Endothelial cell of umbilical vein (primary cell): ENCODE results near the gene NUP205. TPM values are rescaled to one million over a fixed set of nuclear protein-coding genes. Genes with fewer than 3 reads are reported as not detected.

Source experiments
- BruUV-seq: library from RNA; stranded (reverse); fragments of 400-500 nt; replicated peaks from 2 replicates; lab custom pipeline; 2021; lab: Mats Ljungman, UMichigan
- CTCF ChIA-PET: fragments of 300-600, 350-600 bp; sonication (Branson Sonifier 250); formaldehyde crosslinking; loops from one replicate; lab custom pipeline; 2021; ENCODE audit warnings: antibody characterized with exemption, inconsistent platforms; lab: Charles Lee
- POLR2A ChIA-PET: fragments of 300-600, 350-600 bp; sonication (Branson Sonifier 250); formaldehyde crosslinking; loops from one replicate; lab custom pipeline; 2021; ENCODE audit warnings: antibody characterized with exemption, inconsistent platforms; lab: Charles Lee
- DNase-seq: peaks from one replicate; pipeline ENCODE4 v3.0.0-alpha.2; 2011; ENCODE audit warnings: low read depth, low spot score
- FAIRE-seq: peaks from 2 replicates; lab custom pipeline; 2011; peaks lifted over from hg19 to GRCh38; lab: Jason Lieb, UNC
- H2AFZ ChIP-seq: 2 replicates; pipeline ENCODE4 v1.6.0; 2012; ENCODE audit warnings: low read depth, low read length, control low read depth, inconsistent platforms
- H3K27ac ChIP-seq: 2 replicates; pipeline ENCODE4 v1.5.1; 2011; ENCODE audit warnings: low read depth, mild to moderate bottlenecking, control low read depth, low read length, moderate library complexity; ENCODE audit not compliant: insufficient read depth
- H3K27me3 ChIP-seq, 2 experiments: 2 replicates each; pipeline versions ENCODE4 v1.6.0 to v1.6.1; 2011; ENCODE audit warnings: low read length in 2 of 2, mixed read lengths in 1 of 2; ENCODE audit not compliant: control insufficient read depth in 2 of 2, insufficient read depth in 2 of 2
- H3K36me3 ChIP-seq, 2 experiments: 2 replicates in 1 of 2; 3 replicates in 1 of 2; pipeline ENCODE4 v1.5.1; 2011; ENCODE audit warnings: low read length in 2 of 2, mild to moderate bottlenecking in 1 of 2, moderate library complexity in 1 of 2; ENCODE audit not compliant: control insufficient read depth in 2 of 2, insufficient read depth in 2 of 2; ENCODE audit errors: extremely low read depth in 1 of 2
- H3K4me1 ChIP-seq: 3 replicates; pipeline ENCODE4 v1.5.1; 2011; ENCODE audit warnings: mild to moderate bottlenecking, low read length; ENCODE audit not compliant: control insufficient read depth, insufficient read depth; ENCODE audit errors: extremely low read depth
- H3K4me2 ChIP-seq: 2 replicates; pipeline ENCODE4 v1.6.1; 2011; ENCODE audit warnings: low read length, control low read depth, mixed read lengths; ENCODE audit not compliant: insufficient read depth
- H3K4me3 ChIP-seq, 3 experiments: fragments of 200-600 bp in 1 of 3; sonication (generic), shearing (Covaris generic) in 1 of 3; replicated peaks in 1 of 3; 2 replicates each; pipeline ENCODE4 v1.5.1; 2011 to 2016; ENCODE audit warnings: control low read depth in 3 of 3, low read length in 3 of 3, mild to moderate bottlenecking in 2 of 3, inconsistent platforms in 1 of 3, low read depth in 1 of 3, moderate library complexity in 1 of 3; ENCODE audit not compliant: insufficient read depth in 1 of 3
- H3K79me2 ChIP-seq: 2 replicates; pipeline ENCODE4 v1.6.0; 2012; ENCODE audit warnings: low read length, inconsistent platforms; ENCODE audit not compliant: control insufficient read depth, insufficient read depth
- H3K9ac ChIP-seq: replicated peaks from 2 replicates; pipeline ENCODE3; 2011; ENCODE audit warnings: low read length, control low read depth; ENCODE audit not compliant: insufficient read depth; ENCODE audit errors: extremely low read depth
- H3K9me1 ChIP-seq: replicated peaks from 3 replicates; pipeline ENCODE4 v1.6.0; 2011; ENCODE audit warnings: mild to moderate bottlenecking, low read length; ENCODE audit not compliant: control insufficient read depth, insufficient read depth; ENCODE audit errors: extremely low read depth
- H3K9me3 ChIP-seq: replicated peaks from 2 replicates; pipeline ENCODE4 v1.5.1; 2012; ENCODE audit warnings: low read length, inconsistent platforms; ENCODE audit not compliant: control insufficient read depth, insufficient read depth
- H4K20me1 ChIP-seq: replicated peaks from 2 replicates; pipeline ENCODE3; 2011; ENCODE audit warnings: mild to moderate bottlenecking, low read length; ENCODE audit not compliant: control insufficient read depth, insufficient read depth; ENCODE audit errors: extremely low read depth
- CTCF ChIP-seq, 2 donors: IDR thresholded peaks; 1 replicate in 1 of 2; 2 replicates in 1 of 2; pipeline ENCODE4 v1.5.1; 2011; ENCODE audit warnings: low read length in 2 of 2, mild to moderate bottlenecking in 2 of 2, moderate library complexity in 2 of 2, control low read depth in 1 of 2, inconsistent platforms in 1 of 2, low read depth in 1 of 2; ENCODE audit not compliant: insufficient read depth in 1 of 2; ENCODE audit errors: extremely low read depth in 1 of 2
- EZH2 ChIP-seq: IDR thresholded peaks from 2 replicates; pipeline ENCODE4 v1.6.1; 2012; ENCODE audit warnings: borderline replicate concordance, low read depth, mild to moderate bottlenecking, moderate library complexity, low read length, inconsistent platforms; ENCODE audit not compliant: severe bottlenecking
- FOS ChIP-seq: IDR thresholded peaks from 2 replicates; pipeline ENCODE4 v1.6.1; 2011; ENCODE audit warnings: mild to moderate bottlenecking, low read length, moderate library complexity, borderline replicate concordance; ENCODE audit not compliant: insufficient read depth
- GATA2 ChIP-seq: IDR thresholded peaks from 2 replicates; pipeline ENCODE4 v1.7.0; 2011; ENCODE audit warnings: low read depth, mild to moderate bottlenecking, moderate library complexity, mixed read lengths, low read length; ENCODE audit not compliant: insufficient read length, insufficient read depth
- JUN ChIP-seq: IDR thresholded peaks from 2 replicates; pipeline ENCODE4 v1.6.1; 2011; ENCODE audit warnings: borderline replicate concordance, low read depth; ENCODE audit not compliant: insufficient read length, insufficient read depth
- MAX ChIP-seq: IDR thresholded peaks from 2 replicates; pipeline ENCODE4 v1.6.1; 2011; ENCODE audit not compliant: insufficient read depth, insufficient read length
- MYC ChIP-seq: IDR thresholded peaks from one replicate; pipeline ENCODE4 v1.6.1; 2011; ENCODE audit warnings: mild to moderate bottlenecking, low read depth, low read length
- POLR2A ChIP-seq: IDR thresholded peaks from 2 replicates; pipeline ENCODE4 v1.6.1; 2012; ENCODE audit warnings: low read depth, mild to moderate bottlenecking, control low read depth, low read length
- POLR2AphosphoS5 ChIP-seq: IDR thresholded peaks from 2 replicates; pipeline ENCODE4 v1.6.1; 2012; ENCODE audit warnings: low read depth, mild to moderate bottlenecking, control low read depth, low read length, moderate library complexity; ENCODE audit not compliant: insufficient read depth
- dilution Hi-C: fragments of 300-500 bp; cut with MboI; formaldehyde crosslinking; loops from one replicate; pipeline ENCODE4 v1.15.0; 2019; ENCODE audit warnings: low sequenced_read_pairs; ENCODE audit not compliant: extremely low pct_ligation_motif_present
- intact Hi-C: fragments of 100-400 bp; cut with micrococcal nuclease; formaldehyde crosslinking; loops from one replicate; pipeline ENCODE4 v1.10.0; 2022
- polyA plus RNA-seq, 4 experiments: library from polyadenylated mRNA; depleted of rRNA in 3 of 4; stranded (reverse) in 3 of 4; unstranded in 1 of 4; fragments of >200 nt; gene quantifications; 2 replicates each; pipeline versions ENCODE4 v1.2.1 to v1.2.3, GENCODE V29; 2011 to 2012; ENCODE audit warnings: missing spikeins in 1 of 4
- total RNA-seq: library from RNA; stranded (reverse); gene quantifications from 2 replicates; pipeline ENCODE4 v1.2.3, GENCODE V29; 2021

NUP205 gene
- total and polyA plus RNA-seq, 2 donors (not counting 3 experiments of a cell fraction or from before 2014, with no cell fraction given), result 48.8 to 81.3 TPM

GRCh38 chr7:135665042-135665441, 107.3 kb downstream of the NUP205 start:
- dilution Hi-C loops, result no loop called here
- no peak overlapping the region for H3K4me2 ChIP-seq
- H3K27me3 ChIP-seq, result no peaks in the 10 kb centered on the region
- ChIA-PET POLR2A (no interaction called here), CTCF (interaction anchor here (2.5 to 5.7 kb wide), 2 partner anchors 8 to 20 kb away, joined by 8 to 51 read pairs; no protein-coding TSS in a partner anchor)
- no peaks in the 10 kb centered on the region for H3K9me1 ChIP-seq
- intact Hi-C loops, result loop anchor here (10.0 kb wide), 1 partner anchor 1920 kb away; no protein-coding TSS in a partner anchor
- no peaks in the 10 kb centered on the region for H3K9me3 ChIP-seq
- no peaks in the 10 kb centered on the region for H4K20me1 ChIP-seq
- H3K9ac ChIP-seq, result no peak overlapping the region
- peaks cover 57% of the 10 kb centered on the region for H3K79me2 ChIP-seq
- TF ChIP-seq POLR2A (no peak), CTCF (IDR thresholded peaks at IDR 0.05; ENCODE audit: extremely low read depth in 1 of 2, insufficient read depth in 1 of 2, low read depth in 1 of 2, low read length in 2 of 2) (no peak), EZH2 (no peak), MAX (no peak), MYC (no peak), GATA2 (no peak), JUN (no peak), FOS (no peak), POLR2AphosphoS5 (no peak)
- no TSS peak for BruUV-seq
- DNase-seq (no peak), FAIRE-seq (no peak)
- no peak overlapping the region for H2AFZ ChIP-seq
- no peak overlapping the region for H3K27ac ChIP-seq
- no peak overlapping the region for H3K4me3 ChIP-seq
- H3K36me3 ChIP-seq, result peaks cover 0 to 2% of the 10 kb centered on the region in 2 experiments
- H3K4me1 ChIP-seq, result peaks cover 28% of the 10 kb centered on the region
